ENCODE measurements around the gene HABP4. TPM values are rescaled to one million over a fixed set of nuclear protein-coding genes. Genes with fewer than 3 reads are reported as not detected.

The HABP4 gene
- total RNA-seq, 1 experiment from 2014 or later: 9.8 TPM

GRCh38 chr9:96459268-96460007 lies 9.5 kb downstream of the HABP4 start:
- peaks cover 44% of the 10 kb centered on the region for H3K4me1 Mint-ChIP-seq
- H3K4me3 Mint-ChIP-seq: no peak overlapping the region
- H3K36me3 Mint-ChIP-seq: peaks cover 6% of the 10 kb centered on the region
- no peaks in the 10 kb centered on the region for H3K27me3 Mint-ChIP-seq (ENCODE audit: low read depth)
- POLR2A ChIA-PET: no interaction called here
- DNase-seq (ENCODE audit: low spot score) (no peak), ATAC-seq (no peak)
- no peak for TF ChIP-seq ELF4 (CRISPR knock-in tag; IDR thresholded peaks at IDR 0.05; ENCODE audit: low read depth)
- TF ChIP-seq ZBTB21 (CRISPR knock-in tag; IDR thresholded peaks at IDR 0.05; ENCODE audit: borderline replicate concordance): no peak
- no peak for TF ChIP-seq E2F5 (CRISPR knock-in tag; IDR thresholded peaks at IDR 0.05)
- no peak for TF ChIP-seq JAZF1 (CRISPR knock-in tag; IDR thresholded peaks at IDR 0.05)
- TF ChIP-seq, protein P1, sequence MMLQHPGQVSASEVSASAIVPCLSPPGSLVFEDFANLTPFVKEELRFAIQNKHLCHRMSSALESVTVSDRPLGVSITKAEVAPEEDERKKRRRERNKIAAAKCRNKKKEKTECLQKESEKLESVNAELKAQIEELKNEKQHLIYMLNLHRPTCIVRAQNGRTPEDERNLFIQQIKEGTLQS (CRISPR knock-in tag; conservative IDR thresholded peaks at IDR 0.05): no peak
- TF ChIP-seq NR1H2 (CRISPR knock-in tag; IDR thresholded peaks at IDR 0.05): no peak
- TF ChIP-seq ZNF396 (CRISPR knock-in tag; IDR thresholded peaks at IDR 0.05; ENCODE audit: borderline replicate concordance): no peak
- no peak for TF ChIP-seq GABPB1 (CRISPR knock-in tag; IDR thresholded peaks at IDR 0.05)
- no peak for TF ChIP-seq AFF4 (CRISPR knock-in tag; IDR thresholded peaks at IDR 0.05; ENCODE audit: borderline replicate concordance)
- no peak for TF ChIP-seq TEAD4 (CRISPR knock-in tag; IDR thresholded peaks at IDR 0.05)
- TF ChIP-seq USF1 (CRISPR knock-in tag; IDR thresholded peaks at IDR 0.05): no peak
- no peak for TF ChIP-seq EMX1 (CRISPR knock-in tag; IDR thresholded peaks at IDR 0.05)
- TF ChIP-seq ZNF425 (CRISPR knock-in tag; conservative IDR thresholded peaks at IDR 0.05): no peak
- no peak for TF ChIP-seq PRRX2 (CRISPR knock-in tag; IDR thresholded peaks at IDR 0.05)
- no peak for TF ChIP-seq ZNF232 (CRISPR knock-in tag; IDR thresholded peaks at IDR 0.05)
- TF ChIP-seq FOXJ3 (CRISPR knock-in tag; IDR thresholded peaks at IDR 0.05; ENCODE audit: borderline replicate concordance): no peak
- no peak for TF ChIP-seq ATF6 (CRISPR knock-in tag; IDR thresholded peaks at IDR 0.05)
- no peak for TF ChIP-seq GRHL2 (CRISPR knock-in tag; IDR thresholded peaks at IDR 0.05; ENCODE audit: insufficient replicate concordance, severe bottlenecking)
- TF ChIP-seq RELA (CRISPR knock-in tag; IDR thresholded peaks at IDR 0.05; ENCODE audit: borderline replicate concordance): no peak
- CTCF ChIA-PET: interaction anchor here (1.0 to 1.5 kb wide), 2 partner anchors 107 to 207 kb away, joined by 3 read pairs; no protein-coding TSS in a partner anchor
- 0 out of 2 replicates have a peak overlapping the region, but pooled peaks have one; percentile 43 for H3K27ac Mint-ChIP-seq
- H3K9me3 Mint-ChIP-seq: no peaks in the 10 kb centered on the region
